SK-N-MC (cell line): ENCODE data around the gene ZNF385A.
"Not testable (repeated sequence)": the region's sequence is repeated elsewhere in the genome, so short reads cannot be mapped to it uniquely, and the experiment has no call there.

Source experiments
- DNase-seq: peaks from one replicate; pipeline ENCODE4 v3.0.0-alpha.2; 2011; ENCODE audit warnings: low read depth, low spot score
- H3K27ac ChIP-seq: fragments of 200-600 bp; sonication (generic); 2 replicates; pipeline ENCODE4 v1.5.1; 2016; ENCODE audit warnings: mixed run types
- H3K36me3 ChIP-seq: fragments of 200-600 bp; sonication (generic); 2 replicates; pipeline ENCODE4 v1.6.1; 2017; ENCODE audit warnings: antibody characterized with exemption, low read length, mixed read lengths; ENCODE audit not compliant: insufficient read depth
- H3K4me3 ChIP-seq: fragments of 200-600 bp; sonication (generic); 2 replicates; pipeline ENCODE4 v1.5.1; 2016
- H3K9ac ChIP-seq: fragments of 200-600 bp; sonication (generic); 2 replicates; pipeline ENCODE4 v1.8.0; 2017; ENCODE audit warnings: mixed run types, mixed read lengths; ENCODE audit not compliant: insufficient read length
- H3K9me3 ChIP-seq: fragments of 200-600 bp; sonication (generic); 2 replicates; pipeline ENCODE4 v1.6.1; 2017; ENCODE audit warnings: low read depth, mild to moderate bottlenecking, antibody characterized with exemption, low read length, moderate library complexity, mixed read lengths
- EZH2 ChIP-seq: fragments of 200-600 bp; sonication (generic); IDR thresholded peaks from one replicate; pipeline ENCODE4 v1.6.1; 2017; ENCODE audit warnings: antibody characterized with exemption
- FOXP2 ChIP-seq: optimal IDR thresholded peaks from 2 replicates; pipeline ENCODE3; 2011; ENCODE audit warnings: mild to moderate bottlenecking, moderate library complexity; ENCODE audit not compliant: insufficient read depth; ENCODE audit errors: extremely low read length, control extremely low read depth
- POLR2AphosphoS5 ChIP-seq: IDR thresholded peaks from 2 replicates; pipeline ENCODE4 v1.6.1; 2012; ENCODE audit warnings: mild to moderate bottlenecking, low read depth, low read length, borderline replicate concordance

ZNF385A gene

GRCh38 chr12:54338698-54339296 lies 45.7 kb downstream of the ZNF385A start:
- no peak for DNase-seq
- H3K27ac ChIP-seq, result no peak overlapping the region
- no peak overlapping the region for H3K4me3 ChIP-seq
- no peak for TF ChIP-seq POLR2AphosphoS5
- no peak for TF ChIP-seq FOXP2
- TF ChIP-seq EZH2, result no peak
- no peak overlapping the region for H3K9ac ChIP-seq
- no peaks in the 10 kb centered on the region for H3K9me3 ChIP-seq
- H3K36me3 ChIP-seq, result peaks cover 31% of the 10 kb centered on the region

- Histone ChIP-seq H3K36me3 (peaks cover 23% of the 10 kb centered on the region), H3K9ac (peak overlapping the region; percentile 3), H3K27ac (peak overlapping the region; percentile 55; the same call in 1 of the 2 replicates), H3K9me3 (no peaks in the 10 kb centered on the region), H3K4me3 (no peak overlapping the region)
- TF ChIP-seq POLR2AphosphoS5 (no peak), FOXP2 (no peak), EZH2 (no peak)
- DNase-seq, result no peak
Observed at GRCh38 chr12:54337854-54338650, 46.5 kb downstream of the ZNF385A start.

GRCh38 chr12:54337280-54337842 lies 47.2 kb downstream of the ZNF385A start:
- no peak for DNase-seq
- no peak overlapping the region for H3K4me3 ChIP-seq
- H3K36me3 ChIP-seq, result peaks cover 17% of the 10 kb centered on the region
- no peaks in the 10 kb centered on the region for H3K9me3 ChIP-seq
- H3K27ac ChIP-seq, result peak overlapping the region; percentile 55; the same call in 1 of the 2 replicates
- H3K9ac ChIP-seq, result peak overlapping the region; percentile 3
- TF ChIP-seq POLR2AphosphoS5, result no peak
- TF ChIP-seq FOXP2, result no peak
- TF ChIP-seq EZH2, result no peak

- no peak for DNase-seq
- H3K27ac ChIP-seq, result no peak overlapping the region
- no peak overlapping the region for H3K4me3 ChIP-seq
- H3K9ac ChIP-seq, result no peak overlapping the region
- TF ChIP-seq EZH2 (no peak), POLR2AphosphoS5 (no peak)
- H3K36me3 ChIP-seq, result no peaks in the 10 kb centered on the region
- H3K9me3 ChIP-seq, result no peaks in the 10 kb centered on the region
Observed at GRCh38 chr12:54333420-54334034, 51.0 kb downstream of the ZNF385A start.

GRCh38 chr12:54331461-54331860 lies 53.1 kb downstream of the ZNF385A start:
- TF ChIP-seq FOXP2 (no peak), EZH2 (no peak), POLR2AphosphoS5 (no peak)
- Histone ChIP-seq H3K36me3 (no peaks in the 10 kb centered on the region), H3K4me3 (no peak overlapping the region), H3K9ac (no peak overlapping the region), H3K27ac (no peak overlapping the region), H3K9me3 (no peaks in the 10 kb centered on the region)
- DNase-seq, result no peak

- no peak for DNase-seq
- H3K27ac ChIP-seq, result no peak overlapping the region
- no peak overlapping the region for H3K9ac ChIP-seq
- no peaks in the 10 kb centered on the region for H3K36me3 ChIP-seq
- no peaks in the 10 kb centered on the region for H3K9me3 ChIP-seq
- H3K4me3 ChIP-seq, result no peak overlapping the region
- no peak for TF ChIP-seq POLR2AphosphoS5
Observed at GRCh38 chr12:54330442-54330841, 54.1 kb downstream of the ZNF385A start.

- H3K27ac ChIP-seq, result peak overlapping the region; percentile 26; the same call in 1 of the 2 replicates
- TF ChIP-seq POLR2AphosphoS5 (no peak), EZH2 (no peak), FOXP2 (no peak)
- no peak overlapping the region for H3K4me3 ChIP-seq
- no peaks in the 10 kb centered on the region for H3K36me3 ChIP-seq
- DNase-seq, result no peak
- H3K9ac ChIP-seq, result no peak overlapping the region
- no peaks in the 10 kb centered on the region for H3K9me3 ChIP-seq
Observed at GRCh38 chr12:54329759-54330158, 54.8 kb downstream of the ZNF385A start.

- Histone ChIP-seq H3K36me3 (no peaks in the 10 kb centered on the region), H3K27ac (peak overlapping the region; percentile 23), H3K4me3 (no peak overlapping the region), H3K9me3 (no peaks in the 10 kb centered on the region), H3K9ac (peak overlapping the region; percentile 37)
- DNase-seq, result no peak
- TF ChIP-seq EZH2 (no peak), FOXP2 (no peak), POLR2AphosphoS5 (no peak)
Observed at GRCh38 chr12:54328595-54329337, 55.8 kb downstream of the ZNF385A start.

- H3K36me3 ChIP-seq, H3K9me3 ChIP-seq, DNase-seq: not testable (repeated sequence)
- H3K4me3 ChIP-seq, result peak overlapping the region; percentile 85
- H3K27ac ChIP-seq, result peak overlapping the region; percentile 29; the same call in 1 of the 2 replicates
- H3K9ac ChIP-seq, result peak overlapping the region; percentile 81
Observed at GRCh38 chr12:54325442-54326109, 59.0 kb downstream of the ZNF385A start.
